ENCODE data around the gene SCAMP3.
A peak's percentile ranks its signal among the peaks of the same experiment; 100 is the strongest.
"Not testable (repeated sequence)": the region's sequence is repeated elsewhere in the genome, so short reads cannot be mapped to it uniquely, and the experiment has no call there.

The SCAMP3 gene

DNA sequence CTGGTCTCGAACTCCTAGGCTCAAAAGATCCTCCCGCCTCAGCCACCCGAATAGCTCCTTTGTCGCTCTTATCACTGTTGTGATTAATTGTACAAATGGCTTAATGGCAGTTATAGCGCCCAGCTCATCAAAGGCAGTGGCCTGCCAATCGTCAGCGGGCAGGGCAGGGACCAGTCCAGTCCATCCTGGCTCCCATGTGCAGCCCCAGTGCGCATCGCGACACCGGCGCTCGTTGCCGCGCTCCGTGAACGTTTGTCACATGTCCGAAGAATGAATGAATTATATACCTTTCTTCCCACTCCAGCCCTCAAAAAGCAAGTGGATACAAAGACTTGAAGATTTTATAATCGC, 35.3 kb downstream of the SCAMP3 start:
- DNase-seq: no peak

- DNase-seq: peak; percentile 87
Measured at GRCh38 chr1:155226188-155226909, 35.8 kb downstream of the SCAMP3 start.

GRCh38 chr1:155225404-155225759, 36.8 kb downstream of the SCAMP3 start:
- DNase-seq: not testable (repeated sequence)

DNA sequence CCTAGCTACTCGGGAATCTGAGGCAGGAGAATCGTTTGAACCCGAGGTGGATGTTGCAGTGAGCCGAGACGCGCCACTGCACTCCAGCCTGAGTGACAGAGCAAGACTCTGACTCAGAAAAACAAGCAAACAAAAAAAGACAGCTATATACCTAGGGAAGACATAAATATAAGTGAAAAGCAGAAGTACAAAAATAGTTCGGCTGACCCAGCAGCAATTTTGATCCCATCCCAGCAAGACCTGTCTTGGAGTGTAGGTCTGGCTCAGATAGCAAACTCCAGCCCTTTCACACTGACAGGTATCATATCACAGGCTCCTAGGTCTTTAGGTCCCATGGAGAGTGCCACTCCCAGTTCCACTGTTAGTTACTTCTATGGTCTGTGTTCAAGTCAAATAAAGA, 39.1 kb downstream of the SCAMP3 start:
- no peak for DNase-seq

DNA sequence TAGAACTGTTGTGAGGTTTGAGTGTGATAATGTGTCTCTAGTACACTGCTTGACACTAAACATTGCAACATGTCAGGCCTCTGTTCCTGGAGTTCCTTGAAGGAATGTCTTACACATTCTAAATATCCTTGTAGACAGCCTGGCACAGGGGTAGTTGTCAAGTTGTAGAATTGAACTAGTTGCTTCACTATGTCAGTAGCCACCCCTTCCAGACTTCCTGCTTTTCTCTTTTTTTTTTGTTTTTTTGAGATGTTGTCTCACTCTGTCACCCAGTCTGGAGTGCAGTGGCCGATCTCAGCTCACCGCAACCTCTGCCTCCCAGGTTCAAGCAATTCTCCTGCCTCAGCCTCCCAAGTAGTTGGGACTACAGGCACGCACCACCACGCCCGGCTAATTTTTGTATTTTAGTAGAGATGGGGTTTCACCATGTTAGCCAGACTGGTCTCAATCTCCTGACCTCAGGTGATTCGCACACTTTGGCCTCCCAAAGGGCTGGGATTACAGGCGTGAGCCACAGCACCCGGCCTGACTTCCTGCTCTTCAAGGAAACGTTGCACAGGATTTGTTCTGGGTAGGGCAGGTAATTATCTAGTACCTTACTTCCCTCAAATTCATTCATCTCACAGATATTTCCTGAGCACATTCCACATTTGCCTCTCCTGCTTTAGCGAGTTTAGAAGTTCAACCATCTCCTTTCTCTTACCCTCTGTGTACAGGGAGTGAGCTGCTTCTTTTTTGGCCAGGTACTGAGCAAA, 41.8 kb downstream of the SCAMP3 start:
- DNase-seq: not testable (repeated sequence)

GRCh38 chr1:155219592-155220031, 42.5 kb downstream of the SCAMP3 start:
- DNase-seq: peak; percentile 19

GRCh38 chr1:155218854-155219591, 43.1 kb downstream of the SCAMP3 start:
- no peak for DNase-seq

- DNase-seq: peak; percentile 27
Measured at GRCh38 chr1:155214702-155215101, 47.5 kb downstream of the SCAMP3 start.

DNA sequence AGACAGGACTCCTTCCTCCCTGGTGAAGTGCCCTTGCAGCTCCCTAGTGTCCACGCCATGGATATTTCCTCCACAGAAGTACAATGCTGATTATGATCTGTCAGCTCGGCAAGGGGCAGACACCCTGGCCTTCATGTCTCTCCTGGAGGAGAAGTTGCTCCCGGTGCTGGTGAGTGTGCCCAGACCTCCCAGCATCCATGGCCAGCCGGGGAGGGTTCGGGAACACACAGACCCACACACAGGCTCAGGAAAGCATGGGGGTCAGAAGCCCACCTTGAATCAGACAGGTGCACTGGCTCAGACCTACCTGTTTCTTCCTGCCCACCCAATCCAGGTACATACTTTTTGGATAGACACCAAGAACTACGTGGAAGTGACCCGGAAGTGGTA, 50.1 kb downstream of the SCAMP3 start:
- DNase-seq: not testable (repeated sequence)

DNA sequence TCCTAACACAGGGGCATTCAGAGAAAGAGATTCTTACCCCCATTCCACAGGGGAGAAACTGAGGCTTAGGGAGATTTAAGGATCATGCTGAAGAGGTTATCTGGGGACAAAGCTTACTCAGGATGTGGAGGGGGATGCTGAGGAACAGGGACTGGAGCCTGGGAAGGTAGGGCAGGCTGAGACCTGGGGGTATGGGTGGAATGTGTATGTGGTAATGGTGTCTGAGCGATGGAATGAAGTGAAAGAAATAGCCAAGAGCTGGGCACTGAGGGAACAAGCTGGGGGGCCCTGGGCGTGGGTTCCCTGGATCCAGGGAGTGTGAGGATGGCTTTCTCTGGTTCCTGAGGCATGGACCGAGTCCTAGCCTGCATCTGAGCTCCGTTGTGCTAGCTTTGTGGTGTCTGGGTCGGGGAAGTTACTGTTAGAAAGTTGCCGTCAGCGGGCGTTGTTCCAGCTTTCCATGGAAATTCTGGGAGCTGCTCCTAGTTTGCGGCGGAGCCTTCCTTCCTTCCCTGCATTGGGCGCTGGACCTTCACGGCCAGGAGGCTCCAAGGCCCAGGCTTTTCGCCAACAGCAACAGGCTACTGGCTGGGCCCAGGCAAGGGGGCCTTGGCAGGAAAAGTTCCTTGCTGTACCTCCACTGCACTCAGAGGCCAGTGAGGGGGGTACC, 50.6 kb downstream of the SCAMP3 start:
- DNase-seq: not testable (repeated sequence)

DNA sequence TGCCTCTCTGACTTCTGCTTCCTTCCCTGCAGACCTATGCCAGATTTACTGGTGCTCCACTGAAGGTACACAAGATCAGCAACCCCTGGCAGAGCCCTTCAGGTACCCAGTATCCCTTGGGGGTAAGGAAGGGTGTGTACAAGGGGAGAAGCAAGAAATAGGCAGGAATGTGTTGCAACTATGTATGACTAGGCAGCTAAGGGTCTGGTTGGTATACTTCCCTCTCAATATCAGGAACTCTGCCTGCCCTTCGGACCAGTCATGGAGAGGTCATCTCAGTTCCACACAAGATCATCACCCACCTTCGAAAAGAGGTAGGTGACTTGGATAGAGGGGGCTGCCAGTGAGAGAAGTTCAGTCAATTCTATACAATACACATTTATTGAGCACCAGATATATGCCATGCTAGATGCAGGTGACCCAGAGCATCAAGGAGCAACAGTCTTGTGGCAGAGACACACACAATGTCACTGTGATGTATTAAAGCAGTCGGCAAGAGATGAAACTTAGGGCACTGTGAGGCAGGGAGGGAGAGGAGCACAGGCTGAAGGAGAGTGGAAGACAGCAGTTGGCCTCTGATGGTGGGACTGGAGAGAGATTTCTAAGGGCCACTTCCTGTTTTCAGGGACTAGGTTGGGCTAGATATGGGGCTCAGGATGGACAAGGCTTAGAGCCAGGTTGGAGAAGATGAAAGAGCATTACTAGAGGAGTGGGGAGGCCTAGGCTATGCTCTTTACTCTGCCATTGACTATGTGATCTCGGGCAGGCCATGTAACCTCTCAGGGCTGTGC, 51.7 kb downstream of the SCAMP3 start:
- DNase-seq: no peak

- DNase-seq: no peak
Measured at GRCh38 chr1:155209312-155209721, 52.8 kb downstream of the SCAMP3 start.

- peak; percentile 95 for DNase-seq
Measured at GRCh38 chr1:155208541-155209311, 53.4 kb downstream of the SCAMP3 start, which contains the start of gene MTX1. TSS of gene MTX1 (plus strand) at chr1:155208695. CDS start at chr1:155208805, 110 bp downstream.

- no peak for DNase-seq
Measured at GRCh38 chr1:155207806-155208540, 54.2 kb downstream of the SCAMP3 start, which contains the start of gene THBS3. TSS of gene THBS3 (minus strand) at chr1:155207897. CDS start at chr1:155207876, 21 bp downstream.

- peak; percentile 92 for DNase-seq
Measured at GRCh38 chr1:155206891-155207805, 55.0 kb downstream of the SCAMP3 start.

All from CD4-positive, alpha-beta T cell treated with Interleukin-4 for 4 hours (primary cell).